Stimulated activated CD8-positive, alpha-beta memory T cell treated with anti-CD3 and anti-CD28 coated beads, Interleukin-12 subunit alpha, Interleukin-12 subunit beta, amount 100 ng/mL, for 24 hours (primary cell): ENCODE data around the gene STIM1.

ENCODE experiments used
- DNase-seq: peaks from one replicate; pipeline ENCODE4 v3.0.0-alpha.2; 2020; ENCODE audit errors: extremely low read depth

The STIM1 gene

DNA sequence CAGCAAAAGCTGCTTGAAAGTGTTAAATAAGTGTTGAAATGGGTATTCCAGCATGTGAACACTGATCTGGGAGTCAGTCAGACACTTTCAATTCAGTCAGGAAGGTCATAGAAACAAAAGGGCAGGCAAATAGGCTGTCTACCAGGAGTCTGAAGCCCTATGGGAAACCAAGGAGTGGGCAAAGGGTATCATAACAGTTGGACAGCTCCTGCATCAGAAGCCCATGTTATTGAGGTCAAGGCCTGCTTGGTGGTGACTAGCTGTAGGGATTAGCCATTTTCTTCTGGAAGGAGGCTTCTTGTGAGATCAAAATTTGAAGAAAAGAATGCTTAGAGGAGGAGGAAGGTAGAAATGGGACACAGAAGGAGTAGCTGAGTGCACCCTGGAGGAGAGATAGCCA lies 97.3 kb downstream of the STIM1 start:
- no peak for DNase-seq

GRCh38 chr11:3953327-3953726 lies 97.9 kb downstream of the STIM1 start:
- no peak for DNase-seq

- no peak for DNase-seq
These were observed 99.2 kb downstream of the STIM1 start for GRCh38 chr11:3954448-3955298.

DNA sequence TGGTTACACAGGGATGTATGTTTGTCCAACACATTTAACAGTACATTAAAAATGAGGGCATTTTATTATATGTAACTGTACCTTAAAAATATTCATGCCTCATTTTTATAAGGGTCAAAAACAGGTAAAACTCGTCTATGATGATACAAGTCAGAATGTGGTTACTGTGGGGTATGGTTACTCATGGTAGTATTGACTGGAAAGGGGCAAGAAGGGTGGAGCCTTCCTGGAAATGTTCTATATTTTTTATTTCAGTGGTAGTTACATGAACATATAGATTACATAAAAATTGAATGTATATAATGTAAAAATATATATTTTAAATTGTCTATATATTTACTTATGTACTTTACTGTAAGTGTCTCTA lies 99.8 kb downstream of the STIM1 start:
- DNase-seq, result no peak

DNA sequence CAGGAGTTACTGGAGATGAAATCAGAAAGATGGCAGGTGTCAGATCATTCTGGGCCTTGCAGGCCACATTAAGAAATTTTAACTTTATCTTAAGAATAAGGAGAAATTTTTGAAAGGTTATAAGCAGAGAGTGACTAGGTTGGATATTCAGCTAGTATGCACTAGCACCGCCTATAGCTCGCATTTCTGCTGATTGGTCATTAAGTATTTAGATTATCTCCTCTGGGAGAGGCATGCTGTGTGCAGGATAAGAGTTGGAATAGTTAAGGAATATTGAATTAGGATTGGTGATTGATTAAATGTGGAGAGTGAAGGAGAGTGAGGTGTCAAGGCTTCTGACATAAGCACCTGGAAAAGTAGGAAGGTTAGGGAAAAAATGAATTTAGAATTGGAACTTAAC lies 100.6 kb downstream of the STIM1 start:
- no peak for DNase-seq

DNA sequence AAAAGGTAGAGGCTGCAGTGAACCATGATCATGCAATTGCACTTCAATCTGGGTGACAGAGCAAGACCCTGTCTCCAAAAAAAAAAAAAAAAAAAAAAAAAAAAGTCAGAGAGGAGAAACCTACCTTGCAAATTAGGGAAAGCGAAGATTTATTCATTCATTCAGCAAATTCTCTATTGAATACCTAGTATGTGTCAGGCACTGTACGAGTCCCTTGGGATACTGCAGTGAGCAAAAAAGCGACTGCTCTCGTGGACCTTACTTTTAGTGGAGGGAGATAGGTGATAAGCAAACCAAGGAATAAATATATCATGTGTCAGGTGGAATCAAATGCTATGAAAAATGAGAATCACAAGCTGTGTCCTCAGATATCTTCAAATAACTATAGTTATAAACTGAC lies 101.3 kb downstream of the STIM1 start:
- no peak for DNase-seq

DNA sequence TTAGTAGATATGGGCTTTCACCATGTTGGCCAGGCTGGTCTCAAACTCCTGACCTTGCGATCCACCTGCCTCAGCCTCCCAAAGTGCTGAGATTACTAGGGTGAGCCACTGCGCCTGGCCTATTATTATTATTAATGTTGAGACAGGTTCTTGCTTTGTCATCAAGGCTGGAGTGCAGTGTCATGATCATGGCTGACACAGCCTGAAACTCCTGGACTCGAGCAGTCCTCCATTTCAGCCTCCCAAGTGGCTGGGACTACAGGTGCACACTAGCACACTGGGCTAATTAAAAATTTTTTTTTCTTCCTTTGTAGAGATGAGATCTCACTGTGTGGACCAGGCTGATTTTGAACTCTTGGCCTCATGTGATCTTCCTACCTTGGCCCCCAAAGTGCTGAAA lies 102.0 kb downstream of the STIM1 start:
- DNase-seq, result no peak

- no peak for DNase-seq
These were observed 102.8 kb downstream of the STIM1 start for GRCh38 chr11:3958281-3958680.

DNA sequence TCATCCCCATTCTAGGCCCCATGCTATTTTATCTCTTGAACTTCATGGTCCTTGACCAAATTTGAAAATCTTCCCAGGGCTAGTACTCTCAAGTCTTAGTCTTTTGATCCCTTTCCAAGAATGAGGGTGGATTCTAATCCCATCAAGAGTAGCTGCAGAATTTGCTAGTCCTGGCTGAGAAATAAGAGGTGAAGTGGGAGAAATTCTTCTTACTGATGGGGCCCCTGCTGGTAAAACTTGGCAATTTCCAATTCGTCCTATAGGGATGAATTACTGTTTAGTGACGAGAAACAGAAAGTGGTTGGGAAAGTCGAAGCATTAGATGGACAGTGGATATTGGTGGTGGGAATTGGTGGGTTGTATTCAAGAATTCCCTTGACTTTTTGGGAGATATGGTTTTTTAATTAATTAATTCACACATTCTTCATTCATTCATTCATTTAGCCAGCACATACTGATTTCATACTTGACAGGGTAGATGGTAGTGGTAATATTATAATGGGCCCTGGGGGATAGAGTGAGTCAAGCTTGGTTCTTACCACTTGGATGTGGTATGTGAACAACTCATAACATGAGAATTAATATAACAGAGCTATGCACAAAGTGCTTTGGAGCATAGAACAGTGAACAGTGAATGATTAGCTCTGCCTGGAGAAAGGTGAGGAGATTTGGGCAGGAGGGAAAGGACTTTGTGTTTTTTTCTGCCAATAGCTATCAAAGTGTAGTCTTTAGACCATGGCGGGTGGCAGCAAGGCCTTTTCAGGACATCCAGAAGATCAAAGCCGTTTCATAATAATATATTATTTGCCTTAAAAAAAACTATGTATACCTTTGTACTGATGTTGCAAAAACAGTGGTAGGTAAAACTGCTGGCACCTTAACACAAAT lies 103.8 kb downstream of the STIM1 start:
- no peak for DNase-seq

GRCh38 chr11:3959903-3960265 lies 104.4 kb downstream of the STIM1 start:
- DNase-seq, result no peak

- DNase-seq, result no peak
These were observed 107.0 kb downstream of the STIM1 start for GRCh38 chr11:3962406-3962840.

- DNase-seq, result no peak
These were observed 108.6 kb downstream of the STIM1 start for GRCh38 chr11:3964056-3964455.

DNA sequence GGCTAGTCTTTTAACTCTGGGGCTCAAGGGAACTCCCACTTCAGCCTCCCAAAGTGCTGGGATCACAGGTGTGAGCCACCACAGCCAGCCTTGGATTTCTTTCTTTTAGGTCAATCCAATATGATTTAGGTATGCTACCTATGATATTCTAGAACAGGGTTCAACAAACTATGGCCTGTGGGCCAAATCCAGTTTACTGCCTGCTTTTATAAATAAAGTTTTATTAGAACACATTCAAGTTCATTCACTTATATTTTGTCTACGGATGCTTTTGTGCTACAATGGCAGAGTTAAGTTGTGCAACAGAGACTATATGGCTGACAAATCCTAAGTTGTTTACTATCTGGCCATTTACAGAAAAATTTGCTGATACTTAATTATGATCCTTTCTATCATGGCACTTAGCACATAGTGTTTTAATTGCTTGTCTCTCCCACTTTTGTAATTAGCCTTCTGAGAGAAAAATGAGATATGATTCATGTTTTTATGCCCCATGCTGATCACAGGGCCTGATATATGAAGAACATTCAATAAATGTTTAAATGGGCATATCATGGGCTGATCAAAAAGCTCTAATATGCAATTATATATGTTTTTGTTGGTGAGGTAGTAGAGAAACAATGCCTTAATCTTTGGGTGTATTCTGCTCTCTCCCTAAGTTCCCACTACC lies 109.6 kb downstream of the STIM1 start:
- no peak for DNase-seq

DNA sequence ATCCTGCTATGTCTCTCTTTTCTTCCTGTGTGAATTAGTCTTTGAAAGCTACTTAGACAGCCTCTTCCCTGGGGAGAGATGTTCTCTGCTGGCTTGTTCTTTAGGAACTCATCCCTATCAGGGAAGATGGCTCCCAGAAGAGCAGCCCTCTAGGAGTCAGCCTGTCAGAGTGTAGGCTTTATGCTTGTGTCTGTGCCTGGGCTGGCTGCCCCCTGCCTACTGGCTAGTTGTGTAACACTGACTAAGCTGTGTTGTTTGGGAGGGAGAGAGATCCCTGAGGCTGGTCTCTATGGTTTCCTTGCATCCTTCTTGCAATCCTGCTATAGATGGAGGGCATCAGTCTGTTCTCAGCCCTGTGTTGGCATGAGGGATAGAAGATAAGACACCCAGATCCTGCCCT lies 112.2 kb downstream of the STIM1 start:
- no peak for DNase-seq

- DNase-seq, result no peak
These were observed 113.7 kb downstream of the STIM1 start for GRCh38 chr11:3969200-3969599.

- DNase-seq, result no peak
These were observed 114.1 kb downstream of the STIM1 start for GRCh38 chr11:3969613-3970012.

- no peak for DNase-seq
These were observed 114.6 kb downstream of the STIM1 start for GRCh38 chr11:3970108-3970507.

- no peak for DNase-seq
These were observed 116.4 kb downstream of the STIM1 start for GRCh38 chr11:3971756-3972404.

GRCh38 chr11:3972431-3972830 lies 117.0 kb downstream of the STIM1 start:
- no peak for DNase-seq

DNA sequence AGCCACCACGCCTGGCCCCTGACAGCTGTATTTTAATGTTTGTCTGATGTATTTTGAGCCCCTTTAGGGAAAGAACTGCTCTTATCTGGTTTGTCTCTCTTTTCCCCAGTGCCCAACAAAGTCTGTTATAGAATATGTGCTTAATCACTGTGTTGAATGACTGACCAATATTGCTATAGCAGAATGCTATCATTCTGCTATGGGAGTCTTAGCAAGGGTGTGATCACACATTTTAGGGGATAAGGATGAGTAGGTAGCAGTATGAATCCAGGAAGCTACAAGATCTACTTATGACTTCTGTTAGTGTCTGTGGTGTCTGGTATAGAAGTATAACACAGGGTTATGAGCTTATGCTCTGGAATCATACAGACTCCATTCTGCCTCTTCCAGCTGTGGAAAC lies 121.6 kb downstream of the STIM1 start:
- DNase-seq, result no peak

GRCh38 chr11:3981084-3981633 lies 125.7 kb downstream of the STIM1 start:
- DNase-seq, result no peak

GRCh38 chr11:3982431-3982830 lies 127.0 kb downstream of the STIM1 start:
- no peak for DNase-seq
